Epithelial cell of proximal tubule (primary cell): ENCODE measurements around the gene AAGAB. TPM values are rescaled to one million over a fixed set of nuclear protein-coding genes. Genes with fewer than 3 reads are reported as not detected.

Experiments used
- DNase-seq: peaks from one replicate; pipeline ENCODE4 v3.0.0-alpha.2; 2011; ENCODE audit warnings: low read depth
- H3K4me3 ChIP-seq: 2 replicates; pipeline ENCODE4 v1.5.1; 2011; ENCODE audit warnings: low read depth, mild to moderate bottlenecking, low read length
- total RNA-seq: library from RNA; depleted of rRNA; stranded (reverse); fragments of >200 nt; gene quantifications from 2 replicates; pipeline ENCODE4 v1.2.3, GENCODE V29; 2015
- TF ChIP-seq, protein P1 (sequence below): conservative IDR thresholded peaks from 2 replicates; pipeline ENCODE4 v1.5.1; 2012; ENCODE audit warnings: low read depth, mild to moderate bottlenecking, low read length

The AAGAB gene
- total RNA-seq, 1 donor from 2014 or later: 41.5 TPM

DNA sequence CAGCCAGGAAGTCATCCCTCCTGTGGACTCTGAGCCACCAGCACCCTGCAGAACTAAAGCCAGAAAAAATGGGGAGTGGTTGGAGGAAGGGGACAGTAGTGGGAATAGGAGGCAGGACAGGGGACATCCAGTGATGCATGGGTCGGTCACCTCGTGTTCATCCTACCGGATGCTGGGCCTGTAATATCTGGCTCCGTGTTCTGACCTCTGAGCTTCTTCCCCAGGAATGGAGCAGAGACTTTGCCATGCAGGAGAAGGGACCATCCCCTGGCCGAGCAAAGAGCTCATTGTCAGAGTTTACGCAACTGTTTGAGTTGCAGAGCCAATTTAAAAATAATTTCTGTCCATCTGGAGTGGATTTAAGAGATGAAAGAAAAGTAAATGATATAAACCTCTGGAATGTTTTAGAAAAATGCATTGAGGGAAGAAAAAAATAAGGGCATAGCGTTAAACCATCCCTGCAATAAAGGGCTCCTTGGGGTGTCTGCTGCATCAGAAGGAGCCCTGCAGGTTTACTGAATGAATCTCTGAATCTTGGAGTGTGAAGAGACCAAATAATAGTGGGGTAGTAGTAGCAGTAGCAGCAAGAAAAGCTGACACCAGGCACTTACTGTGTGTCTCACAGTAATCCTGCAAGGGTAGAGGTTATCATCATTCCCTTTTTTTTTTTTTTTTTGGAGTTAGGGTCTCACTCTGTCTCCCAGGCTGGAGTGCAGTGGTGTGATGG lies 70.9 kb downstream of the AAGAB start:
- no peak for DNase-seq
- TF ChIP-seq, protein P1, sequence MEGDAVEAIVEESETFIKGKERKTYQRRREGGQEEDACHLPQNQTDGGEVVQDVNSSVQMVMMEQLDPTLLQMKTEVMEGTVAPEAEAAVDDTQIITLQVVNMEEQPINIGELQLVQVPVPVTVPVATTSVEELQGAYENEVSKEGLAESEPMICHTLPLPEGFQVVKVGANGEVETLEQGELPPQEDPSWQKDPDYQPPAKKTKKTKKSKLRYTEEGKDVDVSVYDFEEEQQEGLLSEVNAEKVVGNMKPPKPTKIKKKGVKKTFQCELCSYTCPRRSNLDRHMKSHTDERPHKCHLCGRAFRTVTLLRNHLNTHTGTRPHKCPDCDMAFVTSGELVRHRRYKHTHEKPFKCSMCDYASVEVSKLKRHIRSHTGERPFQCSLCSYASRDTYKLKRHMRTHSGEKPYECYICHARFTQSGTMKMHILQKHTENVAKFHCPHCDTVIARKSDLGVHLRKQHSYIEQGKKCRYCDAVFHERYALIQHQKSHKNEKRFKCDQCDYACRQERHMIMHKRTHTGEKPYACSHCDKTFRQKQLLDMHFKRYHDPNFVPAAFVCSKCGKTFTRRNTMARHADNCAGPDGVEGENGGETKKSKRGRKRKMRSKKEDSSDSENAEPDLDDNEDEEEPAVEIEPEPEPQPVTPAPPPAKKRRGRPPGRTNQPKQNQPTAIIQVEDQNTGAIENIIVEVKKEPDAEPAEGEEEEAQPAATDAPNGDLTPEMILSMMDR: no peak
- no peak overlapping the region for H3K4me3 ChIP-seq

DNA sequence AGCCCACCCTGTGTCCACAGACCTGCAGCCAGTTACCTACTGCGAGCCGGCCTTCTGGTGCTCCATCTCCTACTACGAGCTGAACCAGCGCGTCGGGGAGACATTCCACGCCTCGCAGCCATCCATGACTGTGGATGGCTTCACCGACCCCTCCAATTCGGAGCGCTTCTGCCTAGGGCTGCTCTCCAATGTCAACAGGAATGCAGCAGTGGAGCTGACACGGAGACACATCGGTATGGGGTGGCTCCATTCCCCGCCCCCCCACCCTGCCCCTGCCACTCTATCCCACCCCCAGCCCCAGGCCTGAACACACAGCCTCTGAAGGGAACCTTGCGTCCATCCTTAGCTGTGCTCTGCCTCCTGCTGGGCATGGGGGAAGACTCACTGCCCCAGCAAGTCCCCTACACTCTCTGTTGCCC lies 73.2 kb downstream of the AAGAB start:
- no peak for DNase-seq
- TF ChIP-seq, protein P1: peak; percentile 27
- no peak overlapping the region for H3K4me3 ChIP-seq

DNA sequence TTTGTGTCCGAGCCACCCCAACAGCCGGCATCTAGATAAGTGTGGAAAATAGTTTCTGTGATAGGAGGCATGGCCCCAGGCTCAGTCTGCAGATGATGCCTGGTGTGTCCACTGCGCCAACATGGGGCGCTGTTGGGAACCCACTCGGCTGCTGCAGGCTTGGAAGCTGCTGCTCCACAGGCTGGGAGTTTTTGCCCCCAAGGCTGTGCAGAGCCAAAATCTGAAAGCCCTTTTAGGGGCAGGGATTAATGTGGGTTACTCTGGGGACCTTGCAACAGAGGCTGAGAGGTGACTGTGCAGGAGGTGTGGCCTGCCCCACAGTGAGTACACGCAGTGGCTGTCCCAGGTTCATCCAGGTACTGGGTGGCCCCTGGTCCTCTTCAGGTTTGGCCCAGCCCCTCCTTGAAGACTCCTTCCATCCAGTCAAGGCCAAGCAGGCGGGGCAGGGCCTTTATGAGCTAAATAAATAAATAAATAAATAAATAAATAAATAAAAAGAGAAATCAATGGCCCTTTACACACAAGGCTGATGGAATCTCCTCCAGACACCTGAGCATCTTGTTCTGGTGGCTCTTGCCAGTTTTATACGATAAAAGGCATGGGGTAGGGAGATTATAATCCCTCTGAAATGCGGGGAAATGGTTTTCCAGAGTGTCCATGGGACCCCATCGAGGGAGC lies 73.8 kb downstream of the AAGAB start:
- H3K4me3 ChIP-seq: no peak overlapping the region
- TF ChIP-seq, protein P1: peak; percentile 20
- DNase-seq: no peak

DNA sequence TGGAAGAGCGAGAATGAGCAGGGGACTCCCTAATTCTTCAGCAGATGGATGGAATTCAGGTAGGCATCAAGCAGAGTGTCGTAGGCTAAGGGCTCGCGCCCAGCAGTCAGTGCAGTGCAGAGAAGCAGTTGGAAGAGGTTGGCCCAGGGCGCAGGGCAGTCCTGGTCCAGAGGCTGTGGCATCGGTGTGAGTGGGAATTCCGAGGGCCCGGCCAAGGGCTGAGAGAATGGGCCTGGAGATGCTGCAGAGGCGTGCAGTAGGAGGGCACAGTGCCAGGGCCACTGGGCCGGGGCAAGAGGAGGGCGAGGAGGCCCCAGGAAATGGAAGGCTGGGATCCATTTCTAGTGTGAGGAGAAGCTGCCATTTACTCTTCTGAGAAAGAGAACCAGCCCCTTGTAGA lies 74.4 kb downstream of the AAGAB start:
- H3K4me3 ChIP-seq: no peak overlapping the region
- TF ChIP-seq, protein P1: no peak
- DNase-seq: no peak

DNA sequence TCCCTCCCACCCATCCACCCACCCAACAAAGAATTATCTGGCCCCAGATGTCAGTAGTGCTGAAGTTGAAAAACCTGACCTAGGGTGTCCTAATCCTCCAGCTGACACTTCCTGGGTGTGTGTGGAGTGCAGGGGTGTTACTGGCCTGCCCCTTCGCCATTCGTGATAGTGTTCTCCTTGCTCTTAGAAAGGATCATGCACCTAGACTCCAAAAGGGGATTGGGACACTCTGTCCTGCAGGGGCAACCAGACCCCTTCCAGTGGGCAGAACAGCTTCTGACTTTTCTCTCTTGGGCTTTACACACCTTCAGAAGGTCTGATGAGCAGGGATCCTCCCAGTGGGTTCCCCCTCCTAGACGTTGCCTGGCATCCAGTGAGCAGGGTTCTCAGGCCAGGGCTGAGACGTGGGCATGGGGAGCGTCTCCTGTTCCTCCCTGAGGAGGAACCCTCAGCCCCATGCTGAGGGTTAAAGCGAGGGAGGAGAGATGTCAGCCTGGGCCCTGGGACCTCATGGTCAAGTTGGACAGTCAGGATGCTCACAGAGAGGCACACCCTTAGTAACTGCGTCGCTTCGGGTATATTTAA lies 75.0 kb downstream of the AAGAB start:
- H3K4me3 ChIP-seq: no peak overlapping the region
- DNase-seq: no peak
- TF ChIP-seq, protein P1: no peak

DNA sequence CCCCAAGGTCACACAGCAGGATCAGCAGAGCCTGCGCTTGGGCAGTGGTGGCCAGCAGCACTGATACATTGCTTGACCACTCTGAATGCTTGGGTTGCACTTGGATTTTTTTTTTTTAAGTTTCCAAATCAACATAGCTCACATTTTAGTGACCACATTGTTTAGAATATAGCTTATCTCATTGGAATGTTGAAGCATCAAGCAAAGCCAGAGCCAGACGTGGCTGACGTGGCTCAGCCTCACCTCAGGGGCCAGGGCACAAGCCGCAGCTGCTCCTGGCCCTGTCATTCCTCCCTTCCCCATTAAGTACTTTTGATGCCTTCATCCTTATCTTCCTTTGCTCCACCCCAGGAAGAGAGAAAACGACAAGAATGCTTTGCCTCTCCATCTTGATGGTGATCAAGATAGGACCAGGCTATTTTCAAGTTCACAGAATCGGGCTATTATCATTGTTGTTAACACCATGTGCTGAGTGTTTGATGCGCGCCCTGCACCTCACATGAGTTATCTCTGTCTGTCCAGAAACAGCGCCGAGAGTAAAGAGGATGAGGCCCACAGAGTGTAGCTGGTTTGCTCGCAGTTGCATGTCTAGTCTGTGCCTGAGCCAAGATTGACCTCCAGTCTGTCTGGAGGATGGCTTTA lies 75.8 kb downstream of the AAGAB start:
- TF ChIP-seq, protein P1: no peak
- DNase-seq: no peak
- no peak overlapping the region for H3K4me3 ChIP-seq
